ENCODE data around the gene ASPG.

- no peak for TF ChIP-seq CTCF (IDR thresholded peaks at IDR 0.05)
- no peak for TF ChIP-seq POLR2A (IDR thresholded peaks at IDR 0.05)
- no peak for TF ChIP-seq EP300 (IDR thresholded peaks at IDR 0.05)
Measured at GRCh38 chr14:104138718-104139459, 53.4 kb downstream of the ASPG start.
